HCT116 (cell line): ENCODE results near the gene HOXA7.

Experiments used
- CTCF ChIP-seq, 3 experiments: fragments of 200-600 bp in 1 of 3; sonication (generic) in 1 of 3; IDR thresholded peaks in 2 of 3; conservative IDR thresholded peaks in 1 of 3; 2 replicates each; pipeline ENCODE4 v1.5.1; 2012 to 2017; ENCODE audit warnings: low read depth in 2 of 3, low read length in 2 of 3, antibody characterized with exemption in 1 of 3, borderline replicate concordance in 1 of 3, control low read depth in 1 of 3, mild to moderate bottlenecking in 1 of 3, mixed read lengths in 1 of 3, mixed run types in 1 of 3, moderate library complexity in 1 of 3; ENCODE audit not compliant: insufficient read depth in 1 of 3
- EGR1 ChIP-seq: IDR thresholded peaks from 2 replicates; pipeline ENCODE4 v1.6.1; 2012; ENCODE audit warnings: low read depth
- EZH2 ChIP-seq: fragments of 200-600 bp; sonication (generic); IDR thresholded peaks from 2 replicates; pipeline ENCODE4 v1.6.1; 2017; ENCODE audit warnings: antibody characterized with exemption, mixed run types
- EZH2phosphoT487 ChIP-seq: fragments of 200-600 bp; IDR thresholded peaks from 2 replicates; pipeline ENCODE4 v1.6.1; 2018; ENCODE audit warnings: antibody characterized with exemption, borderline replicate concordance
- MAX ChIP-seq: IDR thresholded peaks from 2 replicates; pipeline ENCODE4 v1.6.1; 2012
- POLR2A ChIP-seq: IDR thresholded peaks from 2 replicates; pipeline ENCODE4 v1.7.0; 2011; ENCODE audit warnings: borderline replicate concordance; ENCODE audit not compliant: insufficient read depth, insufficient read length; ENCODE audit errors: extremely low read depth
- POLR2AphosphoS5 ChIP-seq: IDR thresholded peaks from 2 replicates; pipeline ENCODE4 v1.6.1; 2011; ENCODE audit warnings: mild to moderate bottlenecking, low read depth, low read length, moderate library complexity
- RAD21 ChIP-seq: IDR thresholded peaks from 2 replicates; pipeline ENCODE4 v1.6.1; 2012; ENCODE audit warnings: low read depth, mild to moderate bottlenecking
- REST ChIP-seq: IDR thresholded peaks from 2 replicates; pipeline ENCODE4 v1.6.1; 2012; ENCODE audit warnings: low read depth
- YY1 ChIP-seq: IDR thresholded peaks from 2 replicates; pipeline ENCODE4 v1.6.1; 2011; ENCODE audit warnings: low read length, low read depth, moderate library complexity, mild to moderate bottlenecking; ENCODE audit not compliant: insufficient replicate concordance; ENCODE audit errors: extremely low read depth
- ZFX ChIP-seq: fragments of 450-650 bp; IDR thresholded peaks from 2 replicates; pipeline ENCODE4 v1.6.1; 2017
- ZNF274 ChIP-seq: fragments of 200-500 bp; sonication (Bioruptor generic); IDR thresholded peaks from 2 replicates; pipeline ENCODE4 v1.6.1; 2014; ENCODE audit warnings: mild to moderate bottlenecking, low read depth, low read length, inconsistent platforms

- TF ChIP-seq CTCF (IDR thresholded peaks at IDR 0.05 in 2 of 3, conservative IDR thresholded peaks at IDR 0.05 in 1 of 3; ENCODE audit: borderline replicate concordance in 1 of 3, insufficient read depth in 1 of 3, low read depth in 2 of 3, low read length in 2 of 3) (no peak), POLR2A (peak; percentile 34), ZNF274 (no peak), EZH2 (no peak), MAX (peak; percentile 64), POLR2AphosphoS5 (peak; percentile 78), REST (no peak), EZH2phosphoT487 (no peak), RAD21 (no peak), ZFX (0 out of 2 replicates have a peak, but pooled peaks have one; percentile 2), YY1 (no peak), EGR1 (no peak)
These were observed 43.6 kb upstream of the HOXA7 start, which contains the start of gene HOXA13 for GRCh38 chr7:27199849-27200760.
